HEK293 (cell line): ENCODE measurements around the gene NMNAT1.

Experiments
- CTCF ChIA-PET: fragments of 350-600 bp; formaldehyde crosslinking; extraction: SDS; loops from one replicate; lab custom pipeline; 2021; ENCODE audit warnings: antibody characterized with exemption; lab: Yijun Ruan, JAX
- POLR2A ChIA-PET: fragments of 300-600 bp; formaldehyde crosslinking; extraction: SDS; loops from one replicate; lab custom pipeline; 2020; ENCODE audit warnings: antibody characterized with exemption, inconsistent platforms; lab: Yijun Ruan, JAX
- H3K27ac ChIP-seq: fragments of 200-500 bp; sonication (Bioruptor generic); 2 replicates; pipeline ENCODE4 v1.5.1; 2014; ENCODE audit warnings: low read depth, low read length, control low read depth, inconsistent platforms; ENCODE audit errors: extremely low read depth
- H3K36me3 ChIP-seq, 2 experiments: fragments of 200-500 bp in 1 of 2; sonication (Bioruptor generic) in 1 of 2; 1 replicate in 1 of 2; 2 replicates in 1 of 2; pipeline ENCODE4 v1.5.1; 2014 to 2017; ENCODE audit warnings: inconsistent platforms in 2 of 2, low read length in 2 of 2; ENCODE audit not compliant: control insufficient read depth in 2 of 2, insufficient read depth in 1 of 2
- H3K4me1 ChIP-seq: fragments of 200-500 bp; sonication (Bioruptor generic); 2 replicates; pipeline ENCODE4 v1.5.1; 2014; ENCODE audit warnings: mild to moderate bottlenecking, low read length, inconsistent platforms; ENCODE audit not compliant: control insufficient read depth, insufficient read depth
- H3K4me3 ChIP-seq: 2 replicates; pipeline ENCODE4 v1.5.1; 2011; ENCODE audit warnings: low read depth, mild to moderate bottlenecking, control low read depth, low read length, moderate library complexity
- H3K9me3 ChIP-seq: fragments of 200-500 bp; sonication (Bioruptor generic); 2 replicates; pipeline ENCODE4 v1.5.1; 2014; ENCODE audit warnings: low read depth, low read length, inconsistent platforms; ENCODE audit not compliant: control insufficient read depth, insufficient read depth
- KLF10 ChIP-seq: fragments of 450-650 bp; IDR thresholded peaks from 2 replicates; pipeline ENCODE4 v1.5.1; 2018; ENCODE audit warnings: missing biosample characterization, mild to moderate bottlenecking, missing genetic modification characterization
- KLF8 ChIP-seq: fragments of 450-650 bp; formaldehyde crosslinking; IDR thresholded peaks from 2 replicates; pipeline ENCODE4 v1.5.1; 2016; ENCODE audit warnings: missing biosample characterization, missing genetic modification characterization
- PRDM4 ChIP-seq: fragments of 450-650 bp; formaldehyde crosslinking; IDR thresholded peaks from 2 replicates; pipeline ENCODE4 v1.5.1; 2017; ENCODE audit warnings: missing biosample characterization, missing genetic modification characterization
- ZBTB20 ChIP-seq: fragments of 450-650 bp; formaldehyde crosslinking; IDR thresholded peaks from 2 replicates; pipeline ENCODE4 v1.5.1; 2016; ENCODE audit warnings: missing biosample characterization, missing genetic modification characterization
- ZNF121 ChIP-seq: fragments of 450-650 bp; formaldehyde crosslinking; IDR thresholded peaks from 2 replicates; pipeline ENCODE4 v1.5.1; 2016; ENCODE audit warnings: missing biosample characterization, missing genetic modification characterization
- ZNF155 ChIP-seq: fragments of 450-650 bp; formaldehyde crosslinking; IDR thresholded peaks from 2 replicates; pipeline ENCODE4 v1.5.1; 2016; ENCODE audit warnings: missing biosample characterization, missing genetic modification characterization
- ZNF169 ChIP-seq: fragments of 450-650 bp; formaldehyde crosslinking; IDR thresholded peaks from 2 replicates; pipeline ENCODE4 v1.5.1; 2016; ENCODE audit warnings: missing biosample characterization, missing genetic modification characterization
- ZNF274 ChIP-seq, 2 experiments: fragments of 200-500 bp in 1 of 2; fragments of 450-650 bp in 1 of 2; sonication (Bioruptor generic) in 1 of 2; formaldehyde crosslinking in 1 of 2; IDR thresholded peaks; 2 replicates each; pipeline versions ENCODE4 v1.5.1 to v1.6.1; 2014 to 2016; ENCODE audit warnings: borderline replicate concordance in 1 of 2, inconsistent platforms in 1 of 2, low read length in 1 of 2, missing biosample characterization in 1 of 2, missing genetic modification characterization in 1 of 2
- ZNF311 ChIP-seq: fragments of 450-650 bp; formaldehyde crosslinking; IDR thresholded peaks from 2 replicates; pipeline ENCODE4 v1.5.1; 2017; ENCODE audit warnings: missing biosample characterization, missing genetic modification characterization, borderline replicate concordance
- ZNF404 ChIP-seq: fragments of 450-650 bp; formaldehyde crosslinking; IDR thresholded peaks from 2 replicates; pipeline ENCODE4 v1.5.1; 2017; ENCODE audit warnings: missing biosample characterization, missing genetic modification characterization
- ZNF416 ChIP-seq: fragments of 450-650 bp; formaldehyde crosslinking; IDR thresholded peaks from 2 replicates; pipeline ENCODE4 v1.5.1; 2016; ENCODE audit warnings: missing biosample characterization, missing genetic modification characterization
- ZNF423 ChIP-seq: fragments of 450-650 bp; formaldehyde crosslinking; IDR thresholded peaks from 2 replicates; pipeline ENCODE4 v1.5.1; 2016; ENCODE audit warnings: missing biosample characterization, missing genetic modification characterization
- ZNF48 ChIP-seq: fragments of 450-650 bp; formaldehyde crosslinking; IDR thresholded peaks from 2 replicates; pipeline ENCODE4 v1.5.1; 2016; ENCODE audit warnings: missing biosample characterization, missing genetic modification characterization
- ZNF645 ChIP-seq: fragments of 450-650 bp; formaldehyde crosslinking; IDR thresholded peaks from 2 replicates; pipeline ENCODE4; 2016; ENCODE audit warnings: missing biosample characterization, missing genetic modification characterization
- TF ChIP-seq, protein P1 (sequence below): fragments of 450-650 bp; formaldehyde crosslinking; IDR thresholded peaks from 2 replicates; pipeline ENCODE4 v1.5.1; 2016; ENCODE audit warnings: missing biosample characterization, missing genetic modification characterization, low read depth
- TF ChIP-seq, protein P2 (sequence below): fragments of 450-650 bp; formaldehyde crosslinking; IDR thresholded peaks from 2 replicates; pipeline ENCODE4 v1.5.1; 2016; ENCODE audit warnings: missing biosample characterization, missing genetic modification characterization, borderline replicate concordance

The NMNAT1 gene

GRCh38 chr1:9906466-9906865 is 36.8 kb upstream of the NMNAT1 start:
- Histone ChIP-seq H3K36me3 (no peaks in the 10 kb centered on the region), H3K4me3 (no peak overlapping the region), H3K9me3 (no peaks in the 10 kb centered on the region), H3K27ac (no peak overlapping the region), H3K4me1 (peaks cover 7% of the 10 kb centered on the region; the same call in 1 of the 2 replicates)
- ChIA-PET POLR2A (interaction anchor here (0.5 kb wide), 1 partner anchor 137 kb away, joined by 5 read pairs; no protein-coding TSS in a partner anchor), CTCF (interaction anchor here (0.5 to 1.0 kb wide), 4 partner anchors 32 to 87 kb away, joined by 3 to 8 read pairs (median 3); no protein-coding TSS in a partner anchor)
- TF ChIP-seq KLF10 (tag by site-specific recombination), result no peak
- no peak for TF ChIP-seq PRDM4 (tag by site-specific recombination)
- no peak for TF ChIP-seq ZNF169
- no peak for TF ChIP-seq ZNF311
- no peak for TF ChIP-seq ZNF121 (tag by site-specific recombination)
- TF ChIP-seq, protein P1, sequence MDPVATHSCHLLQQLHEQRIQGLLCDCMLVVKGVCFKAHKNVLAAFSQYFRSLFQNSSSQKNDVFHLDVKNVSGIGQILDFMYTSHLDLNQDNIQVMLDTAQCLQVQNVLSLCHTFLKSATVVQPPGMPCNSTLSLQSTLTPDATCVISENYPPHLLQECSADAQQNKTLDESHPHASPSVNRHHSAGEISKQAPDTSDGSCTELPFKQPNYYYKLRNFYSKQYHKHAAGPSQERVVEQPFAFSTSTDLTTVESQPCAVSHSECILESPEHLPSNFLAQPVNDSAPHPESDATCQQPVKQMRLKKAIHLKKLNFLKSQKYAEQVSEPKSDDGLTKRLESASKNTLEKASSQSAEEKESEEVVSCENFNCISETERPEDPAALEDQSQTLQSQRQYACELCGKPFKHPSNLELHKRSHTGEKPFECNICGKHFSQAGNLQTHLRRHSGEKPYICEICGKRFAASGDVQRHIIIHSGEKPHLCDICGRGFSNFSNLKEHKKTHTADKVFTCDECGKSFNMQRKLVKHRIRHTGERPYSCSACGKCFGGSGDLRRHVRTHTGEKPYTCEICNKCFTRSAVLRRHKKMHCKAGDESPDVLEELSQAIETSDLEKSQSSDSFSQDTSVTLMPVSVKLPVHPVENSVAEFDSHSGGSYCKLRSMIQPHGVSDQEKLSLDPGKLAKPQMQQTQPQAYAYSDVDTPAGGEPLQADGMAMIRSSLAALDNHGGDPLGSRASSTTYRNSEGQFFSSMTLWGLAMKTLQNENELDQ (tag by site-specific recombination), result no peak
- no peak for TF ChIP-seq ZNF645 (tag by site-specific recombination)
- no peak for TF ChIP-seq KLF8 (tag by site-specific recombination)
- TF ChIP-seq ZNF423, result no peak
- TF ChIP-seq ZNF404 (tag by site-specific recombination), result no peak
- TF ChIP-seq, protein P2, sequence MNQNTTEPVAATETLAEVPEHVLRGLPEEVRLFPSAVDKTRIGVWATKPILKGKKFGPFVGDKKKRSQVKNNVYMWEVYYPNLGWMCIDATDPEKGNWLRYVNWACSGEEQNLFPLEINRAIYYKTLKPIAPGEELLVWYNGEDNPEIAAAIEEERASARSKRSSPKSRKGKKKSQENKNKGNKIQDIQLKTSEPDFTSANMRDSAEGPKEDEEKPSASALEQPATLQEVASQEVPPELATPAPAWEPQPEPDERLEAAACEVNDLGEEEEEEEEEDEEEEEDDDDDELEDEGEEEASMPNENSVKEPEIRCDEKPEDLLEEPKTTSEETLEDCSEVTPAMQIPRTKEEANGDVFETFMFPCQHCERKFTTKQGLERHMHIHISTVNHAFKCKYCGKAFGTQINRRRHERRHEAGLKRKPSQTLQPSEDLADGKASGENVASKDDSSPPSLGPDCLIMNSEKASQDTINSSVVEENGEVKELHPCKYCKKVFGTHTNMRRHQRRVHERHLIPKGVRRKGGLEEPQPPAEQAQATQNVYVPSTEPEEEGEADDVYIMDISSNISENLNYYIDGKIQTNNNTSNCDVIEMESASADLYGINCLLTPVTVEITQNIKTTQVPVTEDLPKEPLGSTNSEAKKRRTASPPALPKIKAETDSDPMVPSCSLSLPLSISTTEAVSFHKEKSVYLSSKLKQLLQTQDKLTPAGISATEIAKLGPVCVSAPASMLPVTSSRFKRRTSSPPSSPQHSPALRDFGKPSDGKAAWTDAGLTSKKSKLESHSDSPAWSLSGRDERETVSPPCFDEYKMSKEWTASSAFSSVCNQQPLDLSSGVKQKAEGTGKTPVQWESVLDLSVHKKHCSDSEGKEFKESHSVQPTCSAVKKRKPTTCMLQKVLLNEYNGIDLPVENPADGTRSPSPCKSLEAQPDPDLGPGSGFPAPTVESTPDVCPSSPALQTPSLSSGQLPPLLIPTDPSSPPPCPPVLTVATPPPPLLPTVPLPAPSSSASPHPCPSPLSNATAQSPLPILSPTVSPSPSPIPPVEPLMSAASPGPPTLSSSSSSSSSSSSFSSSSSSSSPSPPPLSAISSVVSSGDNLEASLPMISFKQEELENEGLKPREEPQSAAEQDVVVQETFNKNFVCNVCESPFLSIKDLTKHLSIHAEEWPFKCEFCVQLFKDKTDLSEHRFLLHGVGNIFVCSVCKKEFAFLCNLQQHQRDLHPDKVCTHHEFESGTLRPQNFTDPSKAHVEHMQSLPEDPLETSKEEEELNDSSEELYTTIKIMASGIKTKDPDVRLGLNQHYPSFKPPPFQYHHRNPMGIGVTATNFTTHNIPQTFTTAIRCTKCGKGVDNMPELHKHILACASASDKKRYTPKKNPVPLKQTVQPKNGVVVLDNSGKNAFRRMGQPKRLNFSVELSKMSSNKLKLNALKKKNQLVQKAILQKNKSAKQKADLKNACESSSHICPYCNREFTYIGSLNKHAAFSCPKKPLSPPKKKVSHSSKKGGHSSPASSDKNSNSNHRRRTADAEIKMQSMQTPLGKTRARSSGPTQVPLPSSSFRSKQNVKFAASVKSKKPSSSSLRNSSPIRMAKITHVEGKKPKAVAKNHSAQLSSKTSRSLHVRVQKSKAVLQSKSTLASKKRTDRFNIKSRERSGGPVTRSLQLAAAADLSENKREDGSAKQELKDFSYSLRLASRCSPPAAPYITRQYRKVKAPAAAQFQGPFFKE (tag by site-specific recombination), result no peak
- TF ChIP-seq ZNF416 (tag by site-specific recombination), result no peak

GRCh38 chr1:9907441-9907840 is 35.8 kb upstream of the NMNAT1 start:
- Histone ChIP-seq H3K36me3 (no peaks in the 10 kb centered on the region), H3K4me3 (no peak overlapping the region), H3K4me1 (peaks cover 7% of the 10 kb centered on the region; the same call in 1 of the 2 replicates), H3K9me3 (no peaks in the 10 kb centered on the region), H3K27ac (no peak overlapping the region)
- CTCF ChIA-PET, result interaction anchor here (1.0 kb wide), 1 partner anchor 33 kb away, joined by 3 read pairs; no protein-coding TSS in a partner anchor
- TF ChIP-seq ZNF274 (IDR thresholded peaks at IDR 0.05; ENCODE audit: low read length) (no peak), ZNF274 (tag by site-specific recombination; IDR thresholded peaks at IDR 0.05; ENCODE audit: borderline replicate concordance) (no peak), ZNF48 (no peak), ZNF155 (tag by site-specific recombination) (no peak), ZBTB20 (no peak), ZNF311 (no peak)
- TF ChIP-seq, protein P1 (tag by site-specific recombination), result no peak
- POLR2A ChIA-PET, result no interaction called here
